ENCODE data around the gene FAM3C.

The FAM3C gene

DNA sequence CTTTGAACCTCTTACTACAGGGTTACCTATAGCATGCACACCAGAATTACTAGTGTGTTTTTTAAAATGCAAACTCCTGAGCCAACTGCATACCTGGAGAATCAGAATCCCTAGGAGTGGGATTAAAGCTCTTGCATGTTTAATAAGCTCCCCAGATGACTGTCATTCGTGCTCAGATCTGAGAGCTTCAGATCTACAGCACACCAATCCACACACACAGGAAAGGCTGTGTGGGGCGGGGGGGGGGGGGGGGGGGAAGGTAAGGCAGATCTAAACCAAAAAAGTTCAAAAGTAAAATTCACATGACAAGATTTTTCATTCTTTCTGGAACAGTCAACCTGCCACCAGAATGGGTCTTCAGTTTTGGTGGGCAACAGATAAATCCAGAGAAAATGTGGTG, 5.5 kb downstream of the FAM3C start:
- Histone ChIP-seq H4K20me1 (ENCODE audit: control insufficient read depth, insufficient read depth, low read depth, low read length) (peaks cover 16% of the 10 kb centered on the region; the same call in 1 of the 2 replicates), H3K27ac (ENCODE audit: low read depth, low read length) (no peak overlapping the region), H3K27me3 (ENCODE audit: control insufficient read depth, low read length) (no peaks in the 10 kb centered on the region), H3K4me3 (ENCODE audit: low read length) (peak overlapping the region; percentile 23; the same call in 1 of the 2 replicates), H3K79me2 (ENCODE audit: control insufficient read depth, low read length) (peaks cover 100% of the 10 kb centered on the region), H3K36me3 (ENCODE audit: control insufficient read depth, low read length) (peaks cover 53% of the 10 kb centered on the region), H3K9me3 (ENCODE audit: control insufficient read depth, insufficient read depth, low read length) (no peaks in the 10 kb centered on the region), H3K4me2 (ENCODE audit: low read length) (peak overlapping the region; percentile 52), H3K9me2 (replicated peaks; ENCODE audit: control insufficient read depth, low read length) (no peaks in the 10 kb centered on the region), H3K4me1 (ENCODE audit: control insufficient read depth, low read length) (peaks cover 91% of the 10 kb centered on the region), H3F3A (ENCODE audit: control insufficient read depth, insufficient read depth) (peaks cover 12% of the 10 kb centered on the region)
- TF ChIP-seq, protein P1, sequence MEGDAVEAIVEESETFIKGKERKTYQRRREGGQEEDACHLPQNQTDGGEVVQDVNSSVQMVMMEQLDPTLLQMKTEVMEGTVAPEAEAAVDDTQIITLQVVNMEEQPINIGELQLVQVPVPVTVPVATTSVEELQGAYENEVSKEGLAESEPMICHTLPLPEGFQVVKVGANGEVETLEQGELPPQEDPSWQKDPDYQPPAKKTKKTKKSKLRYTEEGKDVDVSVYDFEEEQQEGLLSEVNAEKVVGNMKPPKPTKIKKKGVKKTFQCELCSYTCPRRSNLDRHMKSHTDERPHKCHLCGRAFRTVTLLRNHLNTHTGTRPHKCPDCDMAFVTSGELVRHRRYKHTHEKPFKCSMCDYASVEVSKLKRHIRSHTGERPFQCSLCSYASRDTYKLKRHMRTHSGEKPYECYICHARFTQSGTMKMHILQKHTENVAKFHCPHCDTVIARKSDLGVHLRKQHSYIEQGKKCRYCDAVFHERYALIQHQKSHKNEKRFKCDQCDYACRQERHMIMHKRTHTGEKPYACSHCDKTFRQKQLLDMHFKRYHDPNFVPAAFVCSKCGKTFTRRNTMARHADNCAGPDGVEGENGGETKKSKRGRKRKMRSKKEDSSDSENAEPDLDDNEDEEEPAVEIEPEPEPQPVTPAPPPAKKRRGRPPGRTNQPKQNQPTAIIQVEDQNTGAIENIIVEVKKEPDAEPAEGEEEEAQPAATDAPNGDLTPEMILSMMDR (IDR thresholded peaks at IDR 0.05; ENCODE audit: low read depth, low read length, poor library complexity, severe bottlenecking): no peak
- no peak for TF ChIP-seq EZH2phosphoT487 (IDR thresholded peaks at IDR 0.05; ENCODE audit: borderline replicate concordance, low read length)

DNA sequence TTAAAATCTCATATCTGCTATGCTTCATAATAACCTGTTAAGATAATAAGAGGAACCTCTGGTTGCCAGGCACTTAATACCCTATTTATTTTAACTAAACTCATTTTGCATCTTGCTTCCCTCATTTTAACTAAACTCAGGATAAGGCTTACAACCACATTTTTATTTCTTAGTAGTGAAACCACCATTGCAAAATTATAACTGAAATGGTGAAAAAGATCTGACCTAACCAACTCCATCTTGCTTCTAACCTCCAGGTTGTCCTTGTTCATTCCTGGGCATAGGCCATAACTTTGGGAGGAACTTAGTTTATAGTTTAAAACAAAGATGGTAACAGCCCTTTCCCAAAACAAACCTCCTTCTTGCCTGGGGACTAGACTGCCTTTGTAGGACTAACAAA, 6.0 kb downstream of the FAM3C start:
- Histone ChIP-seq H3K4me3 (ENCODE audit: low read length) (peak overlapping the region; percentile 8; the same call in 1 of the 2 replicates), H3F3A (ENCODE audit: control insufficient read depth, insufficient read depth) (peaks cover 13% of the 10 kb centered on the region; the same call in 1 of the 2 replicates), H3K9me2 (replicated peaks; ENCODE audit: control insufficient read depth, low read length) (no peaks in the 10 kb centered on the region), H3K27me3 (ENCODE audit: control insufficient read depth, low read length) (no peaks in the 10 kb centered on the region), H3K4me1 (ENCODE audit: control insufficient read depth, low read length) (peaks cover 96% of the 10 kb centered on the region), H3K79me2 (ENCODE audit: control insufficient read depth, low read length) (peaks cover 100% of the 10 kb centered on the region), H3K4me2 (ENCODE audit: low read length) (peak overlapping the region; percentile 52), H3K36me3 (ENCODE audit: control insufficient read depth, low read length) (peaks cover 53% of the 10 kb centered on the region), H3K27ac (ENCODE audit: low read depth, low read length) (no peak overlapping the region), H4K20me1 (ENCODE audit: control insufficient read depth, insufficient read depth, low read depth, low read length) (peaks cover 16% of the 10 kb centered on the region; the same call in 1 of the 2 replicates), H3K9me3 (ENCODE audit: control insufficient read depth, insufficient read depth, low read length) (no peaks in the 10 kb centered on the region)
- TF ChIP-seq, protein P1 (IDR thresholded peaks at IDR 0.05; ENCODE audit: low read depth, low read length, poor library complexity, severe bottlenecking): no peak
- no peak for TF ChIP-seq EZH2phosphoT487 (IDR thresholded peaks at IDR 0.05; ENCODE audit: borderline replicate concordance, low read length)

DNA sequence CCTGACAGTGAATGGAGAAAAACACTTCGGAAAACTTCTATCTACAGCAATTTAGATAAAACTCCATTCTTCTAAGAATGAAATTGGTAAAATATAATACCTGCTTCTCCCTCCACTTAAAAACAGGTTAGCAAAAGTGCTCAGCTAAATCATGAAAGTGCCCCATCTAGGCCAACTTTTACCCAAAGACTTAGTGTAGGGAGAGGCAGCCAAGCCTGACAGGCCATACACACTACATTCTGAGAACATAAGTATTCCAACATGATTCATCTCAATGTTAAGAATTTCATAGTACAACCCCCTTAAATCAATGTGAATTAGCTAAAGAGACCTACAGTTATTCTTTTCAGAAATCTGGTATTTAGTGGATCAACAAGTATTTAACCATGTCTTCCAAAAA, 7.2 kb downstream of the FAM3C start:
- peaks cover 97% of the 10 kb centered on the region for H3K4me1 ChIP-seq (ENCODE audit: control insufficient read depth, low read length)
- H3K27ac ChIP-seq (ENCODE audit: low read depth, low read length): no peak overlapping the region
- peak overlapping the region; percentile 52 for H3K4me2 ChIP-seq (ENCODE audit: low read length)
- H3K9me2 ChIP-seq (replicated peaks; ENCODE audit: control insufficient read depth, low read length): no peaks in the 10 kb centered on the region
- TF ChIP-seq EZH2phosphoT487 (IDR thresholded peaks at IDR 0.05; ENCODE audit: borderline replicate concordance, low read length): no peak
- TF ChIP-seq, protein P1 (IDR thresholded peaks at IDR 0.05; ENCODE audit: low read depth, low read length, poor library complexity, severe bottlenecking): no peak
- peaks cover 54% of the 10 kb centered on the region for H3K36me3 ChIP-seq (ENCODE audit: control insufficient read depth, low read length)
- no peaks in the 10 kb centered on the region for H3K9me3 ChIP-seq (ENCODE audit: control insufficient read depth, insufficient read depth, low read length)
- peak overlapping the region; percentile 4 for H3K4me3 ChIP-seq (ENCODE audit: low read length)
- peaks cover 100% of the 10 kb centered on the region for H3K79me2 ChIP-seq (ENCODE audit: control insufficient read depth, low read length)
- peaks cover 19% of the 10 kb centered on the region for H3F3A ChIP-seq (ENCODE audit: control insufficient read depth, insufficient read depth)
- H3K27me3 ChIP-seq (ENCODE audit: control insufficient read depth, low read length): no peaks in the 10 kb centered on the region
- peaks cover 10% of the 10 kb centered on the region; the same call in 1 of the 2 replicates for H4K20me1 ChIP-seq (ENCODE audit: control insufficient read depth, insufficient read depth, low read depth, low read length)

All from DOHH2 (cell line).